ENCODE data around the gene L3HYPDH. TPM values are rescaled to one million over a fixed set of nuclear protein-coding genes. Genes with fewer than 3 reads are reported as not detected.

Gene L3HYPDH
- total RNA-seq, 1 donor from 2014 or later, result 57.2 TPM

DNA sequence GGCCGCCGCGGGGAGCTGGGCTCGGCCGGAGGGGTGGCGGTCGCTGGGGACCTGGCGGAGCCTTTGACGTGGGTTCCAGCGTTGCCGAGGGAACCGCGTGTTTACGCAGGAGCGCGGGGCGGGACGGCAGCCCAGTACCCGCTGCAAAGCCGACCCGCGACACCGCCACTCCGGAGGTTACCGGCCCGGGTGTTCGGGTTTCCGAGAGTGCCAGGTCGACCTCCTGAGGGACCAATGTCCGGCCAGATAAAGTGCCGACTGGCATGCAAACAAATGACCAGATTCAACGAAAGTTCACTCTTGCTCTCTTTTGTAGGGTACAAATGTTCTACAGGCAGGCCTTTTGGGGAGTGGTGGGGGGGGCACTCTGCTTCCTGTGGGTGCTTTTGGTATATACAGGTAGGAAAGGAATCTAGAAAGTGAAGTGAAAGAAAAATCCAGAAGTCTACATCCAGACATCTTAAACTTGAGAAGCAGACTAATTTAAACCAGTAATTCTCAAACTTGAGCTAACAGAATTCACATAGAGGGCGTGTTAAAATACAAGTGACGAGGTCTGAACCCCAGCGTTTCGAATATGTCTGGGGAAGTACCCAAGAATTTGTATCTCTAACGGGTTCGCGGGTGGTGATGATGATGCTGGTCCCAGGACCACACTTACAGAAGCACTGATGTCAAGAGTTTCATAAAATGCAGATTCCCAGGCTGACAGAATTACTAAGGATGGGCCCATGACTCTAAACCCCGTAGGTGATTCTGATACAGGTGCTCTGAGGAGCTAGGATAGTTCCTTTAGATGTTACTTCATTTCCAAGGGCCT lies 18.7 kb downstream of the L3HYPDH start, which contains the start of gene GPR135:
Gene GPR135, minus strand, starts transcription at position 65 of the 820 bp plus-strand sequence. CDS start 154 bp downstream, outside the sequence.
- H2AFZ ChIP-seq (ENCODE audit: low read depth, low read length), result peak within 1 kb of the TSS; percentile 76
- no peaks in the 10 kb centered on the region for H3K27me3 ChIP-seq (ENCODE audit: insufficient read depth, low read length)
- Mint-ChIP-seq H3K27me3 (ENCODE audit: low read depth, unreplicated experiment) (no peaks in the 10 kb centered on the region), H3K9me3 (ENCODE audit: unreplicated experiment) (no peaks in the 10 kb centered on the region), H3K4me1 (ENCODE audit: low read depth, unreplicated experiment) (peaks cover 2% of the 10 kb centered on the region), H3K36me3 (ENCODE audit: low read depth, unreplicated experiment) (peaks cover 7% of the 10 kb centered on the region), H3K27ac (ENCODE audit: unreplicated experiment) (peak within 1 kb of the TSS; percentile 41), H3K4me3 (ENCODE audit: unreplicated experiment) (peak within 1 kb of the TSS; percentile 77)
- peak within 1 kb of the TSS; percentile 88 for H3K4me2 ChIP-seq (ENCODE audit: low read length)
- H3K9ac ChIP-seq (ENCODE audit: low read length), result peak within 1 kb of the TSS; percentile 55
- no peaks in the 10 kb centered on the region for H3K9me3 ChIP-seq (ENCODE audit: insufficient read depth, low read depth, low read length)
- H3K79me2 ChIP-seq (ENCODE audit: insufficient read depth, low read length), result no peaks in the 10 kb centered on the region
- DNase-seq (ENCODE audit: low read depth) (no peak), FAIRE-seq (no peak)
- no peak within 1 kb of the TSS for H3K27ac ChIP-seq (ENCODE audit: low read depth, low read length)
- H3K36me3 ChIP-seq (ENCODE audit: insufficient read depth, low read length), result peaks cover 22% of the 10 kb centered on the region
- peak within 1 kb of the TSS; percentile 50 for H3K4me3 ChIP-seq (ENCODE audit: insufficient read depth, low read depth, low read length)
- H3K4me1 ChIP-seq (ENCODE audit: insufficient read depth, low read length), result peaks cover 17% of the 10 kb centered on the region
- peaks cover 17% of the 10 kb centered on the region for H4K20me1 ChIP-seq (ENCODE audit: insufficient read depth, low read length)
- no peak for TF ChIP-seq EZH2 (IDR thresholded peaks at IDR 0.05; ENCODE audit: insufficient read depth, low read length)
- TF ChIP-seq CTCF (IDR thresholded peaks at IDR 0.05; ENCODE audit: insufficient read depth, low read depth, low read length), result no peak

DNA sequence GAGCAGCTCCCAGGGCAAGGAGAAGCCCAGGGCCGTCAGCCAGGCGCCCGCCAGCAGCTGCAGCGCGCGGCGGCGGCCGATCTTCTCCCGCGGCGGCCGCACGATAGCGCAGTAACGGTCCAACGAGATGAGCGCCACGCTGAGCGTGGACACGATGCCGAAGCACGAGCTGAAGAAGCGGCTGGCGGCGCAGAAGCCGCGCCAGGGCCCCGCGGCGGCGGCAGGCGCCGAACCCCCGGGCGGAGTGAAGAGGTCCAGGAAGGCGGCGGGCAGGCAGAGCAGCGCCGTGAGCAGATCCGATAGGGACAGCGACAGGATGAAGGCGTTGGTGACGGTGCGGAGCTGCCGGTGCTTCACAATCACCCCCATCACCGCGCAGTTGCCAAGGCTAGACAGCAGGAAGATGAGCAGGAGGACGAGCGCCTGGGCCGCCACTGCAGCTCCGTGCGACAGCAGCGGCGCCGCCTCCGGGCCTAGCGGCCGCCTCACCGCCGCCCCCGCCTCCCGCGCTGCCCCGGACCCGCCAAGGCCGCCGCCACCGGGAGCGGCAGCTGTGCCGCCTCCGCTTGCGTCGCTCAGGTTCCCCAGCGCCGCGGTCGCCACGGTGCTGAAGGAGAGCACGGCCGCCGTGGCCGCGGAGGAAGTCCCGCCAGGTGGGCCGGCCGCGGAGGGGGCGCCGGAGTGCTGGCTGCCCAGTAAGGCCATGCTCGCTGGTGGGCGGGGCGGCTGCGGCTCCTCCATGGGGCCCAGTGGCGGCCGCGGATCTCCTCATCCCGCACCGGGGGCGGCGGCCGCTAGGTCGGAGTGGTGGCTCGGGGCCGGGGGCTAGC lies 19.5 kb downstream of the L3HYPDH start:
- H4K20me1 ChIP-seq (ENCODE audit: insufficient read depth, low read length), result peaks cover 17% of the 10 kb centered on the region
- no peaks in the 10 kb centered on the region for H3K9me3 Mint-ChIP-seq (ENCODE audit: unreplicated experiment)
- H3K36me3 ChIP-seq (ENCODE audit: insufficient read depth, low read length), result peaks cover 23% of the 10 kb centered on the region
- H3K4me2 ChIP-seq (ENCODE audit: low read length), result peak overlapping the region; percentile 88
- H3K27ac ChIP-seq (ENCODE audit: low read depth, low read length), result no peak overlapping the region
- H3K36me3 Mint-ChIP-seq (ENCODE audit: low read depth, unreplicated experiment), result peaks cover 9% of the 10 kb centered on the region
- peak overlapping the region; percentile 26 for H3K27ac Mint-ChIP-seq (ENCODE audit: unreplicated experiment)
- peaks cover 17% of the 10 kb centered on the region for H3K4me1 ChIP-seq (ENCODE audit: insufficient read depth, low read length)
- no peaks in the 10 kb centered on the region for H3K79me2 ChIP-seq (ENCODE audit: insufficient read depth, low read length)
- H3K27me3 Mint-ChIP-seq (ENCODE audit: low read depth, unreplicated experiment), result no peaks in the 10 kb centered on the region
- DNase-seq (ENCODE audit: low read depth), result peak; percentile 62
- peaks cover 2% of the 10 kb centered on the region for H3K4me1 Mint-ChIP-seq (ENCODE audit: low read depth, unreplicated experiment)
- peak overlapping the region; percentile 50 for H3K4me3 ChIP-seq (ENCODE audit: insufficient read depth, low read depth, low read length)
- no peaks in the 10 kb centered on the region for H3K9me3 ChIP-seq (ENCODE audit: insufficient read depth, low read depth, low read length)
- peak overlapping the region; percentile 77 for H3K4me3 Mint-ChIP-seq (ENCODE audit: unreplicated experiment)
- FAIRE-seq, result no peak
- H3K27me3 ChIP-seq (ENCODE audit: insufficient read depth, low read length), result no peaks in the 10 kb centered on the region
- H2AFZ ChIP-seq (ENCODE audit: low read depth, low read length), result peak overlapping the region; percentile 76
- peak overlapping the region; percentile 55 for H3K9ac ChIP-seq (ENCODE audit: low read length)
- TF ChIP-seq CTCF (IDR thresholded peaks at IDR 0.05; ENCODE audit: insufficient read depth, low read depth, low read length), result no peak
- no peak for TF ChIP-seq EZH2 (IDR thresholded peaks at IDR 0.05; ENCODE audit: insufficient read depth, low read length)
